ENCODE results near the gene RHEBL1.
A peak's percentile ranks its signal among the peaks of the same experiment; 100 is the strongest.

The RHEBL1 gene

GRCh38 chr12:49058366-49059044 lies 11.3 kb downstream of the RHEBL1 start:
- DNase-seq, result no peak

GRCh38 chr12:49057888-49058287 lies 11.9 kb downstream of the RHEBL1 start:
- H3F3A ChIP-seq (ENCODE audit: insufficient read depth, low read length), result no peaks in the 10 kb centered on the region
- TF ChIP-seq EZH2phosphoT487 (IDR thresholded peaks at IDR 0.05; ENCODE audit: low read length), result no peak
- TF ChIP-seq CTCF (IDR thresholded peaks at IDR 0.05; ENCODE audit: low read length), result no peak
- no peak for TF ChIP-seq EZH2 (optimal IDR thresholded peaks at IDR 0.05; ENCODE audit: low read depth, low read length)
- H2AFZ ChIP-seq (ENCODE audit: low read length), result no peak overlapping the region
- H3K9ac ChIP-seq (ENCODE audit: low read length), result peak overlapping the region; percentile 90; the same call in 1 of the 2 replicates
- H3K4me2 ChIP-seq (ENCODE audit: low read depth, low read length), result peak overlapping the region; percentile 93
- H4K20me1 ChIP-seq (ENCODE audit: insufficient read depth, low read length), result peaks cover 23% of the 10 kb centered on the region
- H3K4me1 ChIP-seq (ENCODE audit: low read length), result peaks cover 24% of the 10 kb centered on the region
- peaks cover 75% of the 10 kb centered on the region for H3K79me2 ChIP-seq (ENCODE audit: low read length)
- H3K36me3 ChIP-seq (replicated peaks; ENCODE audit: insufficient read depth, low read length), result peaks cover 12% of the 10 kb centered on the region; the same call in 1 of the 2 replicates
- no peaks in the 10 kb centered on the region for H3K9me3 ChIP-seq (replicated peaks; ENCODE audit: insufficient read depth, low read length)
- no peaks in the 10 kb centered on the region for H3K9me2 ChIP-seq (replicated peaks; ENCODE audit: insufficient read depth, low read length)
- peak overlapping the region; percentile 89 for H3K4me3 ChIP-seq (ENCODE audit: low read length)
- H3K27me3 ChIP-seq (replicated peaks; ENCODE audit: insufficient read depth, low read length), result no peaks in the 10 kb centered on the region
- H3K27ac ChIP-seq (ENCODE audit: low read length), result no peak overlapping the region
- no peak for DNase-seq

More at GRCh38 chr12:49058366-49059044, 11.3 kb downstream of the RHEBL1 start:
- peaks cover 24% of the 10 kb centered on the region for H3K4me1 ChIP-seq (ENCODE audit: low read length)
- no peak overlapping the region for H3K27ac ChIP-seq (ENCODE audit: low read length)
- H3K4me2 ChIP-seq (ENCODE audit: low read depth, low read length), result peak overlapping the region; percentile 93
- H3K9ac ChIP-seq (ENCODE audit: low read length), result peak overlapping the region; percentile 90; the same call in 1 of the 2 replicates
- no peaks in the 10 kb centered on the region for H3F3A ChIP-seq (ENCODE audit: insufficient read depth, low read length)
- TF ChIP-seq EZH2 (optimal IDR thresholded peaks at IDR 0.05; ENCODE audit: low read depth, low read length), result no peak
- TF ChIP-seq CTCF (IDR thresholded peaks at IDR 0.05; ENCODE audit: low read length), result no peak
- no peak for TF ChIP-seq EZH2phosphoT487 (IDR thresholded peaks at IDR 0.05; ENCODE audit: low read length)
- H3K36me3 ChIP-seq (replicated peaks; ENCODE audit: insufficient read depth, low read length), result peaks cover 6% of the 10 kb centered on the region; the same call in 1 of the 2 replicates
- peak overlapping the region; percentile 89 for H3K4me3 ChIP-seq (ENCODE audit: low read length)
- H3K9me3 ChIP-seq (replicated peaks; ENCODE audit: insufficient read depth, low read length), result no peaks in the 10 kb centered on the region
- peaks cover 71% of the 10 kb centered on the region for H3K79me2 ChIP-seq (ENCODE audit: low read length)
- H2AFZ ChIP-seq (ENCODE audit: low read length), result no peak overlapping the region
- H3K27me3 ChIP-seq (replicated peaks; ENCODE audit: insufficient read depth, low read length), result no peaks in the 10 kb centered on the region
- H4K20me1 ChIP-seq (ENCODE audit: insufficient read depth, low read length), result peaks cover 23% of the 10 kb centered on the region
- H3K9me2 ChIP-seq (replicated peaks; ENCODE audit: insufficient read depth, low read length), result no peaks in the 10 kb centered on the region

GRCh38 chr12:49055978-49056754 lies 13.6 kb downstream of the RHEBL1 start:
- Histone ChIP-seq H3K9me3 (replicated peaks; ENCODE audit: insufficient read depth, low read length) (no peaks in the 10 kb centered on the region), H4K20me1 (ENCODE audit: insufficient read depth, low read length) (peaks cover 23% of the 10 kb centered on the region), H3K9ac (ENCODE audit: low read length) (no peak overlapping the region), H3K4me3 (ENCODE audit: low read length) (no peak overlapping the region), H2AFZ (ENCODE audit: low read length) (no peak overlapping the region), H3K4me1 (ENCODE audit: low read length) (peaks cover 24% of the 10 kb centered on the region), H3K27me3 (replicated peaks; ENCODE audit: insufficient read depth, low read length) (no peaks in the 10 kb centered on the region), H3K9me2 (replicated peaks; ENCODE audit: insufficient read depth, low read length) (no peaks in the 10 kb centered on the region), H3K36me3 (replicated peaks; ENCODE audit: insufficient read depth, low read length) (peaks cover 14% of the 10 kb centered on the region; the same call in 1 of the 2 replicates), H3F3A (ENCODE audit: insufficient read depth, low read length) (no peaks in the 10 kb centered on the region), H3K79me2 (ENCODE audit: low read length) (peaks cover 77% of the 10 kb centered on the region), H3K4me2 (ENCODE audit: low read depth, low read length) (peak overlapping the region; percentile 93; the same call in 1 of the 2 replicates), H3K27ac (ENCODE audit: low read length) (no peak overlapping the region)
- DNase-seq, result peak; percentile 54
- no peak for TF ChIP-seq EZH2 (optimal IDR thresholded peaks at IDR 0.05; ENCODE audit: low read depth, low read length)
- no peak for TF ChIP-seq CTCF (IDR thresholded peaks at IDR 0.05; ENCODE audit: low read length)
- TF ChIP-seq EZH2phosphoT487 (IDR thresholded peaks at IDR 0.05; ENCODE audit: low read length), result no peak
